NCI-H69 (cell line): ENCODE data around the gene BBIP1.

Experiments used
- DNase-seq: peaks from one replicate; lab custom pipeline; 2025; lab: John Stamatoyannopoulos, UW

BBIP1 gene

DNA sequence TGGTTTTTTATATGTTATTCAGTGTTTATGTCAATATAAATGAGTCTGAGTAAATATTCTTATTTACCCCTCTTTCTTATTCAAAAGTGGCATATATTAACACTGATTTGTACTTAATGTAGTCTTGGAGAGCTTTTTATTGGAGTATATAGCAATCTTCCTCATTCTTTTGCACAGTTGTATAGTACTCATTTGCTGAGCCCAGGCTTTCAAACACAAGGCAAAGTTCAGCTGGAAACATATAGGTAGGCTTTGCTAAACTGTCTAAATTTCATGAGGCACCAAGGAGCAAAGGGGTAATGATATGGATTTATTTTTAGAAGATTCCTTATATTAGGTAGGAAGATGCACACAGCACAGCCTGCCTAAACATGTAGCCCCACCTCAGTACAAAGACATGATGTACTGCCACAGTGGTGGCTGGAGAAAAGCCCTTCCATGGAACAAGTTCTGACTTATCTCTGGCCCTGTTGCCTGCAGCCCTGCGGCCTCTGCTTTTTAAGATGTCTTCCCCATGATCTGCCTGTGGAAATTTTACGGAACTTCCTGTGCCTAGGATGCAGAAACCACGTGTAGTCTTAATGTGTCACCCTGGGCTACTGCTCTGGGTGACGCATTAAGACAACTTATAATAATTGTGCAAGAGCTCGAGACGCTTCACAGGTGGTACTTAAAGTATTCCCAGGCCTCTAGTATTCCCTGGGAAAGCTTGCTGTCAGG is 56.9 kb downstream of the BBIP1 start:
- no peak for DNase-seq

DNA sequence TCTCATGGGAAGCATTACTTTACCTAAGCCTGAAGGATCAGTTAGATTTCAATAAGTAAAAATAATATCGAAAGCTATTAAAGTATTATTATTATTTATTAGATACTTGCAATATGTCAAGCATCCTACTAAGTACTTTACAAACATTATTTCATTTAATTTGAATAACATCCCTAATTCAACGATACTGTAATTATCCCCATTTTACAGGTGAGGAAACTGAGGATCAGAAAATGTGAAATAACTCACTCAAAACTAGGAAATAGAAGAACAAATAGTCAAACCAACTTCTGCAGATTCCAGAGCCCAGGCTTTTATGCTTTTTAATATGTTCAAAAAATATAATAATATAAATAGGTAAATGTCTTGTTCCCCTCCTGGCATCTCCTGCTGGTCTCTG is 57.5 kb downstream of the BBIP1 start:
- DNase-seq, result no peak

DNA sequence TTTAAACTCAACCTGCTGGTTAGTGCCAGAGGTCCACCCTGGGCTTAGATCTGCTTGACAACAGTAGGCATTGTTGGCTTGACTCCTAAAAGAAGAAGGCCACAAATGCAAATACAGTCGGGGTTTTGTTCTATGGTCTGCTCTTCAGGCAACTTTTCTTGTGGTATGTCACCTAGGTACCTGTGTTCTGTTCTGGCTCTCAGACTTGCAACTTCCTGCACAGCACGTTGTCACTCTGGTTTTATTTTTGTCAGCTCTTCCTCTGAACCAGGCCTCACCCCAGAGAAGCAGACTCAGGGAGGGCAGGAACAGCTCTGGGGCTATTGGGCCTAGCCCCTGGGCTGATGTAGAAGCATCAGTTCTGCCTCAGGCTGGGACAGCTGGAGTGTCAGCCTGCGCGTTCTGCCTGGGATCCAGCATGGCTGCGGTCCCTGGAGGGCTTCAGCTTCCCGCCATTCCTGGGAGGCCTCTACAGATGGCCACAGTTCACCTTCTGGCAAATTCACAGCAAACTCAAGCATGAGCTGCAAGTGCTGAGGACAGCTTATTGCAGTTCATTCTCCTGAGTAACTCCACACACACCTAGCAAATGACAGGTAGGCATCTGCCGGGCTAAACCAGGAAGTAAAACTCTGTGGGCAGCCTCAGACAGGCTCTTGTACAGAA is 58.3 kb downstream of the BBIP1 start:
- peak; percentile 46 for DNase-seq

DNA sequence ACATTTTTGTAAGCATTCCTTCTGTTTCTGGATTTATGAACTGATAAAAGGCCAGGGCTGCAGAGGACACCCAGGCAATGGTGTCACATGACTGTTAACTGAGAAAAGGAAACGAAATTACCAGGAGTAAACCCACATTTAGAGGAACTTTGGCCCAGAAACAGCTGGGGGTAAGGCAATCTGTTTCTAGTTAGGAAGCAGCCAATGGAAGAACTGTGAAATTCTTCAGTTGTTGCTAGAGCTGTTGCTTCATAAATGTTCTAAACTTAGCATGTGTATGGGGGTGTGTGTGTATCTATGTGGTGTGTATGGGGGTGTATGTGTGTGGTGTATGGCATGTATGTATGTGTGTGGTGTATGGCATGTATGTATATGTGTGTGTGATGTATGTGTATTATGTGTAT is 59.0 kb downstream of the BBIP1 start:
- DNase-seq, result peak; percentile 14

DNA sequence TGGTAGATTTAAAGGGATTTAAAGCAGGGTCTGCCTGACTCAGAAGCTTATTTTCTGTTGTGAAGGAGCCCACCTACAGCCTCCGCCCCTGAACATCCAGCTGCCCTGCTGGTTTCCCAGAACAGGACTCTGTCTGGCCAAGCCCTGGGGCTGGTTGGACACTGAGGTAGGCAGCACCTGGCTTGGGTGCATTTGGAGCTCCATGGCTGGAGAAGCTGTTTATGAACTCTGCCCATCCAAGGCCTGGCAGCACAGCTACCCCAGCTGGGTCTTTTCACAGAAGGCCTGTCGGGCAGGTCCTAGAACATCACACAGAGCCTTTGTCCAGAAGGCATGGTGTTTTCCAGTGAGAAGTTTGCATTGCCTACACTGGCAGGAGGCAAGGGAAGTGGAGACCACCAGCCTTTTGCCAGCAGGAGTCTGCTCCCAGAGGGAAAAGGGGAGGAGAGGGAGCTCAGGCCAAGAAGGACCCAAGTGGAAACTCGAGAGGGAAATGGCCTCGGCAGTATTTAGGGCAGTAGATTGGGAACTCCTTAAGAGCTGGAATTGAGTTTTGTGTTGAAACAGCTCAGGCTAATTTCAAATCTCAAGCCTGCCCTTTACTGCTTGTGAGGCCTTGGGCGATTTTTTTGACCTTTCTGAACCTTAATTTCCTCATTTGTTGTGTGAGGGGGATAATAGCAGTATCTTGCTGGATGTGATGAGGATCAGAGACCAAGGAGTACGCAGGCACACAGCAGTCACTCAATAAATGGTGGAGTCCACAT is 59.6 kb downstream of the BBIP1 start:
- DNase-seq, result no peak

DNA sequence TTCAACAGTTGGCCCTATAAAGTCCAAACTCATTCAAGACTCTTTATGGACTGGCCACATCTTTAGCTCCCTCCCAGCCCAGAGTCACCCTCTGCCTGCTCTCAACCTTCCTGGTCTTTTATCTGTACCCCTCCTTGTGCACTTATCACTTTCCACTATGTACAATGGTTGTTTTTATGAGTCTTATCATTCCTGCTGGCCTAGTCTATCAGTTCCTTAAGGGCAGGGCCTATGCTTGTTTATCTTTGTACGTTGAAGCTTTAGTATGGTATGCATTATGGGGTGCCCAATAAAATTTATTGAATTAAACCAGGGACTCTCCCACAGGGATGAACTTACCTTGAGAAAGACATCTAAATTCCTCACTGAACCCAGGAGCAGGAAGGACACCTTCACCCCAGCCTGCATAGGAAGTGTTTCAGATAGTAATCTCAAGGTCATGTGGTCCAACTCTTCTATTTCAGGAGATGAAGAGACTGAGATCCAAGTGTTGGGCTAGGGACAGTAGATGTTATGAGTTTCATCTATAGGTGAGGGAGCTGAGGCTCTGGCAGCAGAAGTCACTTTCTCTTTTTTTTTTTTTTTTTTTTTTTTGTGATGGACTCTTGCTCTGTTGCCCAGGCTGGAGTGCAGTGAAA is 60.6 kb downstream of the BBIP1 start:
- no peak for DNase-seq

DNA sequence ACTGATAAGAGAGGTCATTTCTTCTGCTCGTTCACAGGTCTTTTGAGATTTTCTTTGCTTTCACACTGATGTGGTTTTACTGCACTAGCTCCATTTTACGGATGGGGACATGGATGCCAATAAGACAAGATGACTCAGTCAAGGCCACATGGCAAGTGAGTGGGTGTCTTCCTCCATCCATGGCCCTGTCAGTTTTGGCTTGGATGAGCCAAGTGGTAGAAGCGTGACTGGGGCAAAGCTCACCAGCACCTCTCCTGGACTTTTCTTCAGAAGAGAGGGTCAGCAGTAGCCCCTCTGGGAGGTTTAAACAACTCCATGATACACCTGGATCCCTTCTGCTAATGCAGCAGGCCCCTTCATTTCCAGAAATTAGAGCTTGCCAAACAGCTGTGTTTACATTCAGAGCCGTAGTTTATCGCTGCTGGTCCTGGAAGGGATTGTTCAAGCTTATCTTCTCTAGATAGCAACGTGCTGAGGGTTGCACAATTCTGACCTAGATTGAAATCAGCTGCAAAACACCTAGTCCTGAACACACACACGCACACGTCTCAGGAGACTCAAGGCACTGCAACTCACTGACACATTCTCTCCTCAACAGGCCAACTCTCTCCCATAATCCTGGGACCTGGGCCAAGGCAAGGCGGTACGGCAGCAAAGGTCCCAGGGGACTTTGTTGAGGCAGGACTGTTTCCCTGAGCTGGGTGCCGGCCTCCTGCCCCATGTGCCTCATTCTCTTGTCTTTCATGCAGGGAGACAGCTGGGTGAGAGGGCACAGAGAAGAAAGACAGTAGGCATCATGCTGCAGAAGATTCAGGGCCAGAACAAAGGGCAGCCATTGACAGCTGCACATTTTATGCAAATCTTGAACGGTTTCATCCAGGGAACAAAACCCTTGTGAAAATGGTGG is 61.5 kb downstream of the BBIP1 start:
- DNase-seq, result peak; percentile 87

DNA sequence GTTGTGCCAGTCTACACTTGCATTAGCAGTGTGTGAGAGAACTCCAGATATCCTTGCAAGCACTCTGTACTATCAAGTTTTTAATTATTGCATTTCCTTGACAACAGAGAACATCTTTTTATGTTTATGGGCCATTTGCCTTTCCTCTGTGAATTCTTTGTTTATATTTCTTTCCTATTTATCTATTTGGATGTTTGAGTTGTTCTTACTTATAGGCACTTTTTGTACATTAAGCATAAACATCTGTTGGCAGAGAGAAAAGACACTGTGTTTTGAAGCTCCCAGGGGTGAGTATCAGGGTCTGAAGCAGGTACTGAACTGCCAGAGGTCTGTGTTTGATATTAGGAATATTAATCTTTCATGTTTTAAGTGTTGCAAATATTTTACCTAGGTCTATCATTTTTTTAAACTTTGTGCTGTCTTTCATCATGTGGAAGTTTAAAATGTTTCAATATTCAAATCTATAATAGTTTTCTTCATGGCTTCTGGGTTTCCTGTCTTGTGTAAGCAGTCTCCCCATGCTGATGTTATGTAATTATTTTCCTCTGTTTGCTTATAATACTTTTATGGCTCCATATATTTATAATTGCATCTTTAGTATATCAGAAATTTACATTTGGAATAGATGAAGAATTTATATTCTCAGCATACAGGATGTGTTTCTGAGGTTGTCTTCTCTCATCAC is 64.9 kb downstream of the BBIP1 start:
- DNase-seq, result no peak

DNA sequence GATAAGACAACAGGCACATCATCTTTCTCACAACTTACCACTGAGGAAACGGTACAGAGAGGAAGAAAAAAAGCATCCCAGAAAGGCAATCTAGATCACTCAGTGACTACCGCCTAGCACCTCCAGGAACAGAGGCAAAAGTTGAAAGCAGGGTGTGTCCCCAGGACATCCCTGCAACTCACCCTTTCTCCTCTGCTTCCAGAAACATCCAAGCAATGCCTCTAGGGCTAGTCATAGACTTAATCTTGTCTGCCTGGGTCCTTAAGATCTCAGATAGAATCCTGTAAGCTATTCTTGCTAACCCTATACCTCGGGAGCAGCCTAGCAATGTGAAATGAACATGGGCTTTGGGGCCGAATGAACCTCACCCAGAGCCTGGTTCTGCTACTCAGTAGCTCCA is 66.0 kb downstream of the BBIP1 start:
- no peak for DNase-seq

DNA sequence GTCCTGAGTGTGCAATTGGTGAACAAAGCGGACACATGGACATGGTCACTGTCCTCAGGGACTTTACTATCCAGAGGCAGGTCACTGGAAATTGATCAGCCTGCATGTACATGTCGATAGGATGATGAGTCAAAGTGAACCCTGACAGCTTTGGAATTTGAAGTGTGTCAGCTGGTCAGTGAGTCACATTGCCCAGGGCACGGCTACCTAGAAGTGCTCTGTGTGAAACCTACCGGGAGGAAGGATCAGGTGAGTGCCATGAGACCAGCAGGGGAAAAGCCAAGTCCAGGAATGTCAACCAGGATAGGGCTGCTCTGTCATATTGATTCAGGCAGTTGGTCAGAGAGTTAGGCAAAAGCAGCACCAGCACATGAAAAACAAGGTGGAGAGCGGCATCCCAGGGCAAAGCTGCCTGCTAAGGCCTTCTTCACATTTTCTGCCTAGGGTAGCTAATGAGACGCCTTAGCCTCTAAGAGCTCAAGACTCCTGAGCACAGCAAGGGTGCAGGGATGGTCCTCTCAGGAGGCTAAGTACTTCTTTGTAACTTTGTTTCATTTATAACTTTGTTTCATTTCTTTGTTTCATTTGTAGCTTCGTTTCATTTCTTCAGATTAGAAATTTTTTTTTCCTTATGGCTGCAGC is 66.6 kb downstream of the BBIP1 start:
- DNase-seq, result no peak

DNA sequence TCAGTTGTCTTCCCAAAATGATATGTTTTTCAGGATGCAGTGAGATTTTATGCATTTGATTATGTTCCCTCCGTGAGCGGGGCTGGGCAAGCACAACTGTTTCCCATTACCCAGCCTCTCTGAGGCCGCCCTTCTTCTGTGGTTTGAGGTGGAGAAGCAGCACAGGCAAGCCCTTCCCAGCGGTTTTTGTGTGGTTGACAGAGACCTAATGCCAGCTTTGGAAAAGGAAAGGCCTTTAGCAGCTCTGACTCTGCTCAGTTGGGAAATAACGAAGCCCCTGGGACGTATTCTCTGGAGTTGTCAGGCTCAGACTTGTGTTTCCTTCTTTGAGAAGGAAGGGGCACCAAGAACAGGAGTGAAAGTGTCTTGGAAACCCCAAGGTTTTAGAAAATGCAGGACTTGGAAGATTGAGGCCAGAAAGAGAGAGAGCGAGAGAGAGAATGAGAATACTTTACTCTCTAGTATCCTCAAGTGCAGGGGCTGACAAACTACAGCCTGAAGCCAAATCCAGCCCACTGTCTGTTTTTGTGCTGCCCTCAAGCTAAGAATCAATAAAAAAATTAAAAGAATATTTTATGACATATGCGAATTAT is 67.9 kb downstream of the BBIP1 start:
- no peak for DNase-seq

DNA sequence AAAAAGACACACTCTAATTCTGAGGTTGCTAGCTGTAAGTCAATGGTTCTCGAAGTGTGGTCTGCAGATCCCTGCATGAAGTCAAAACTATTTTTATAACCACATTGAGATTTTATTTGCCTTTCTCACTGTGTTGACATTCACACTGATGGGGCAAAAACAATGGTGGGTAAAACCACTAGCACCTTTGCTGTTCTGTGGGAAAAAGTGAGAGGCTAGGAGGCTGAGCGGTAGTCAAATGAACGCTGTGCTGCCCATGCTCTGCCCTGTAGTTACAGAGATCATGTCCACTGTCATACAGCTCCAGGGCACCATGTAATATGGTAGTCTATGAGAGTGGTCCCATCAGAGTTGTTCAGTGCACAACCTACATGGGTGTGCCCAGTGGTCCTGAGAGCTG is 68.9 kb downstream of the BBIP1 start:
- no peak for DNase-seq
